HepG2 (cell line): ENCODE measurements around the gene JADE2. TPM values are rescaled to one million over a fixed set of nuclear protein-coding genes. Genes with fewer than 3 reads are reported as not detected.

Source experiments
- BHLHE40 ChIP-seq: IDR thresholded peaks from 2 replicates; pipeline ENCODE4 v1.6.1; 2011; ENCODE audit warnings: low read length, improper control_type of control experiment
- EEA1 ChIP-seq: sonication (generic); formaldehyde crosslinking; IDR thresholded peaks from 2 replicates; pipeline ENCODE4 v1.5.1; 2020; ENCODE audit warnings: mild to moderate bottlenecking, missing genetic modification reagents, borderline replicate concordance
- ETV6 ChIP-seq: sonication (generic); formaldehyde crosslinking; conservative IDR thresholded peaks from 2 replicates; pipeline ENCODE4 v1.4.0; 2020; ENCODE audit warnings: missing genetic modification reagents
- GATA4 ChIP-seq: sonication (generic); IDR thresholded peaks from 2 replicates; pipeline ENCODE4 v1.6.1; 2016; ENCODE audit warnings: antibody characterized with exemption, low read depth, borderline replicate concordance
- GFI1 ChIP-seq: sonication (generic); formaldehyde crosslinking; IDR thresholded peaks from 2 replicates; pipeline ENCODE4 v1.5.0; 2020; ENCODE audit warnings: missing genetic modification reagents, mild to moderate bottlenecking, borderline replicate concordance
- HMG20A ChIP-seq: IDR thresholded peaks from 2 replicates; pipeline ENCODE4 v1.6.1; 2016; ENCODE audit warnings: borderline replicate concordance
- HMG20B ChIP-seq: conservative IDR thresholded peaks from 2 replicates; pipeline ENCODE4 v1.6.1; 2016; ENCODE audit warnings: missing genetic modification reagents, missing compliant biosample characterization
- KLF6 ChIP-seq: IDR thresholded peaks from 2 replicates; pipeline ENCODE4 v1.8.0; 2016; ENCODE audit warnings: missing biosample characterization, missing genetic modification reagents
- MLLT10 ChIP-seq: sonication (generic); formaldehyde crosslinking; IDR thresholded peaks from 2 replicates; pipeline ENCODE4 v1.4.0; 2020; ENCODE audit warnings: missing genetic modification reagents
- NFIB ChIP-seq: sonication (generic); formaldehyde crosslinking; IDR thresholded peaks from 2 replicates; pipeline ENCODE4 v1.9.0; 2021; ENCODE audit warnings: missing genetic modification reagents, mild to moderate bottlenecking, borderline replicate concordance
- NRL ChIP-seq: sonication (generic); formaldehyde crosslinking; IDR thresholded peaks from 2 replicates; pipeline ENCODE4 v1.5.0; 2020; ENCODE audit warnings: missing genetic modification reagents, mild to moderate bottlenecking, moderate library complexity, borderline replicate concordance
- PCBP2 ChIP-seq: fragments of 200-400 bp; formaldehyde crosslinking; optimal IDR thresholded peaks from 2 replicates; pipeline ENCODE3; 2018; ENCODE audit warnings: low read length, low read depth; ENCODE audit not compliant: poor library complexity, severe bottlenecking
- REPIN1 ChIP-seq: sonication (generic); formaldehyde crosslinking; IDR thresholded peaks from 2 replicates; pipeline ENCODE4 v1.8.0; 2022; ENCODE audit warnings: missing genetic modification reagents, low read depth, mild to moderate bottlenecking, borderline replicate concordance
- SALL2 ChIP-seq: sonication (generic); formaldehyde crosslinking; IDR thresholded peaks from 2 replicates; pipeline ENCODE4 v1.8.1; 2023; ENCODE audit warnings: mild to moderate bottlenecking, missing genetic modification reagents, inconsistent platforms
- TEAD3 ChIP-seq: optimal IDR thresholded peaks from 2 replicates; pipeline ENCODE3; 2016; ENCODE audit warnings: borderline replicate concordance
- TFDP1 ChIP-seq: IDR thresholded peaks from 2 replicates; pipeline ENCODE4 v1.6.1; 2016; ENCODE audit warnings: missing compliant biosample characterization, missing genetic modification reagents, borderline replicate concordance
- WIZ ChIP-seq: sonication (generic); formaldehyde crosslinking; IDR thresholded peaks from 2 replicates; pipeline ENCODE4 v1.5.1; 2020; ENCODE audit warnings: mild to moderate bottlenecking, missing genetic modification reagents
- ZBTB37 ChIP-seq: sonication (generic); formaldehyde crosslinking; IDR thresholded peaks from 2 replicates; pipeline ENCODE4 v1.4.0; 2020; ENCODE audit warnings: mild to moderate bottlenecking, missing genetic modification reagents
- ZNF101 ChIP-seq: sonication (generic); formaldehyde crosslinking; IDR thresholded peaks from 2 replicates; pipeline ENCODE4 v1.4.0; 2020; ENCODE audit warnings: mild to moderate bottlenecking, low read depth, missing genetic modification reagents, borderline replicate concordance
- ZNF17 ChIP-seq: sonication (generic); formaldehyde crosslinking; IDR thresholded peaks from 2 replicates; pipeline ENCODE4 v1.5.0; 2020; ENCODE audit warnings: mild to moderate bottlenecking, missing genetic modification reagents
- ZNF333 ChIP-seq: sonication (generic); formaldehyde crosslinking; IDR thresholded peaks from 2 replicates; pipeline ENCODE4 v1.4.0; 2020; ENCODE audit warnings: mild to moderate bottlenecking, missing genetic modification reagents, borderline replicate concordance
- ZNF564 ChIP-seq: sonication (generic); formaldehyde crosslinking; IDR thresholded peaks from 2 replicates; pipeline ENCODE4 v1.8.1; 2023; ENCODE audit warnings: mild to moderate bottlenecking, missing genetic modification reagents
- ZNF616 ChIP-seq: sonication (generic); formaldehyde crosslinking; IDR thresholded peaks from 2 replicates; pipeline ENCODE4 v1.5.0; 2020; ENCODE audit warnings: low read depth, mild to moderate bottlenecking, missing genetic modification reagents
- ZNF850 ChIP-seq: sonication (generic); formaldehyde crosslinking; conservative IDR thresholded peaks from 2 replicates; pipeline ENCODE4 v1.9.0; 2021; ENCODE audit warnings: mild to moderate bottlenecking, missing genetic modification reagents
- ZSCAN21 ChIP-seq: sonication (generic); formaldehyde crosslinking; IDR thresholded peaks from 2 replicates; pipeline ENCODE4 v1.8.0; 2022; ENCODE audit warnings: mild to moderate bottlenecking, missing genetic modification reagents, moderate library complexity, borderline replicate concordance
- ZSCAN29 ChIP-seq: sonication (generic); formaldehyde crosslinking; conservative IDR thresholded peaks from 2 replicates; pipeline ENCODE4 v1.4.0; 2020; ENCODE audit warnings: mild to moderate bottlenecking, missing genetic modification reagents
- ZSCAN31 ChIP-seq: sonication (generic); formaldehyde crosslinking; IDR thresholded peaks from 2 replicates; pipeline ENCODE4 v1.5.0; 2020; ENCODE audit warnings: low read depth, mild to moderate bottlenecking, missing genetic modification reagents
- polyA plus RNA-seq, 8 experiments: library from polyadenylated mRNA; depleted of rRNA in 3 of 8; stranded (reverse) in 7 of 8; unstranded in 1 of 8; fragments of >200 nt; fragmentation: Illumina TruSeq in 4 of 8; extraction: Trizol in 4 of 8; gene quantifications; 2 replicates each; pipeline versions ENCODE4 v1.2.1 to v1.2.3, GENCODE V29; 2011 to 2016; ENCODE audit warnings: low read depth in 4 of 8, missing spikeins in 1 of 8, mixed read lengths in 1 of 8; ENCODE audit not compliant: insufficient read depth in 1 of 8
- total RNA-seq, 5 experiments: library from RNA; depleted of rRNA; stranded (reverse); fragments of >200 nt; fragmentation: Illumina TruSeq; extraction: Trizol; gene quantifications; 2 replicates each; pipeline ENCODE4 v1.2.3, GENCODE V29; 2016; ENCODE audit warnings: low read depth in 1 of 5
- TF ChIP-seq, protein P1 (sequence below): sonication (generic); formaldehyde crosslinking; IDR thresholded peaks from 2 replicates; pipeline ENCODE4 v1.9.0; 2021; ENCODE audit warnings: missing genetic modification reagents, borderline replicate concordance

Gene JADE2
- total and polyA plus RNA-seq, 2 of the 13 experiments (the other 11 are each of a cell fraction or from before 2014, with no cell fraction given): 7.5 to 15.1 TPM

- 0 out of 2 replicates have a peak, but pooled peaks have one; percentile 31 for TF ChIP-seq KLF6 (CRISPR knock-in tag)
- no peak for TF ChIP-seq ZNF564 (CRISPR knock-in tag)
- no peak for TF ChIP-seq REPIN1 (CRISPR knock-in tag)
- TF ChIP-seq ZSCAN29 (CRISPR knock-in tag): no peak
- no peak; the same call in 1 of the 2 replicates for TF ChIP-seq GFI1
- no peak for TF ChIP-seq ZNF850
- no peak for TF ChIP-seq TFDP1 (CRISPR knock-in tag)
- no peak for TF ChIP-seq ZNF17 (CRISPR knock-in tag)
- peak; percentile 65 for TF ChIP-seq ZSCAN21 (CRISPR knock-in tag)
- TF ChIP-seq, protein P1, sequence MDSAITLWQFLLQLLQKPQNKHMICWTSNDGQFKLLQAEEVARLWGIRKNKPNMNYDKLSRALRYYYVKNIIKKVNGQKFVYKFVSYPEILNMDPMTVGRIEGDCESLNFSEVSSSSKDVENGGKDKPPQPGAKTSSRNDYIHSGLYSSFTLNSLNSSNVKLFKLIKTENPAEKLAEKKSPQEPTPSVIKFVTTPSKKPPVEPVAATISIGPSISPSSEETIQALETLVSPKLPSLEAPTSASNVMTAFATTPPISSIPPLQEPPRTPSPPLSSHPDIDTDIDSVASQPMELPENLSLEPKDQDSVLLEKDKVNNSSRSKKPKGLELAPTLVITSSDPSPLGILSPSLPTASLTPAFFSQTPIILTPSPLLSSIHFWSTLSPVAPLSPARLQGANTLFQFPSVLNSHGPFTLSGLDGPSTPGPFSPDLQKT (CRISPR knock-in tag): no peak
- no peak for TF ChIP-seq SALL2 (CRISPR knock-in tag)
- TF ChIP-seq ZNF616 (CRISPR knock-in tag): no peak
- TF ChIP-seq EEA1 (CRISPR knock-in tag): no peak
- 0 out of 2 replicates have a peak, but pooled peaks have one; percentile 6 for TF ChIP-seq ZSCAN31
- TF ChIP-seq HMG20B: no peak
- no peak for TF ChIP-seq PCBP2
- TF ChIP-seq ZBTB37 (CRISPR knock-in tag): no peak
- no peak; the same call in 1 of the 2 replicates for TF ChIP-seq NRL (CRISPR knock-in tag)
- no peak for TF ChIP-seq WIZ (CRISPR knock-in tag)
- TF ChIP-seq MLLT10 (CRISPR knock-in tag): no peak
- TF ChIP-seq ZNF101: no peak
- peak; percentile 23; the same call in 1 of the 2 replicates for TF ChIP-seq HMG20A
- TF ChIP-seq GATA4: no peak
- no peak for TF ChIP-seq ZNF333
- peak; percentile 15 for TF ChIP-seq TEAD3 (CRISPR knock-in tag)
- TF ChIP-seq ETV6 (CRISPR knock-in tag): peak; percentile 12; the same call in 1 of the 2 replicates
- TF ChIP-seq BHLHE40: peak; percentile 6; the same call in 1 of the 2 replicates
- TF ChIP-seq NFIB (CRISPR knock-in tag): no peak
Measured at GRCh38 chr5:134511796-134512660, 13.4 kb upstream of the JADE2 start (continued).
